ENCODE results near the gene REXO4. TPM values are rescaled to one million over a fixed set of nuclear protein-coding genes. Genes with fewer than 3 reads are reported as not detected.

REXO4 gene
- total and polyA plus RNA-seq, 2 of the 4 experiments (the other 2 are of a cell fraction), result 16.1 to 21.8 TPM

GRCh38 chr9:133456409-133456808 lies 38.6 kb upstream of the REXO4 start:
- Histone ChIP-seq H2AFZ (replicated peaks; ENCODE audit: low read length, poor library complexity) (no peak overlapping the region), H2AK5ac (ENCODE audit: low read depth, low read length) (no peak overlapping the region), H3K9ac (ENCODE audit: low read depth, low read length) (no peak overlapping the region), H2BK120ac (ENCODE audit: low read depth, low read length) (no peak overlapping the region), H3K56ac (ENCODE audit: extremely low read depth, insufficient read depth, low read length) (no peak overlapping the region), H2AK9ac (replicated peaks; ENCODE audit: low read depth, low read length, poor library complexity) (peak overlapping the region; percentile 18), H3K9me1 (ENCODE audit: insufficient read depth, low read length) (0 out of 2 replicates have a peak, but pooled peaks cover 4% of the 10 kb centered on the region), H3K23ac (ENCODE audit: low read depth, low read length) (no peak overlapping the region), H3K27me3 (ENCODE audit: control insufficient read depth, insufficient read depth, low read length) (no peaks in the 10 kb centered on the region), H3K4me3 (ENCODE audit: insufficient read depth, low read depth, low read length) (no peak overlapping the region), H4K8ac (ENCODE audit: low read depth in 2 of 2, low read length in 2 of 2) (no peak overlapping the region), H3K14ac (replicated peaks; ENCODE audit: low read depth, low read length) (no peak overlapping the region), H3K18ac (ENCODE audit: low read depth, low read length) (no peak overlapping the region), H4K20me1 (ENCODE audit: insufficient read depth, low read length) (no peaks in the 10 kb centered on the region), H3K27ac (ENCODE audit: insufficient read depth, low read length) (no peak overlapping the region), H2BK20ac (ENCODE audit: low read depth, low read length) (no peak overlapping the region), H4K91ac (ENCODE audit: insufficient read depth, low read depth, low read length) (no peak overlapping the region), H3K4ac (ENCODE audit: low read depth, low read length) (no peak overlapping the region), H4K5ac (ENCODE audit: low read depth, low read length) (no peak overlapping the region), H3K4me2 (ENCODE audit: low read depth, low read length) (no peak overlapping the region), H3K36me3 (ENCODE audit: control insufficient read depth, insufficient read depth, low read length) (no peaks in the 10 kb centered on the region), H3K79me1 (ENCODE audit: low read depth in 1 of 2, low read length in 2 of 2) (peaks cover 0 to 6% of the 10 kb centered on the region in 2 experiments; a peak in 2 of 4 replicates), H2BK5ac (ENCODE audit: low read depth, low read length, poor library complexity, severe bottlenecking) (no peak overlapping the region), H3K9me3 (ENCODE audit: control insufficient read depth, insufficient read depth, low read length) (no peaks in the 10 kb centered on the region), H2BK15ac (ENCODE audit: low read depth, low read length) (no peak overlapping the region), H3K4me1 (ENCODE audit: control insufficient read depth, insufficient read depth, low read length) (peaks cover 7% of the 10 kb centered on the region; the same call in 1 of the 2 replicates)
- TF ChIP-seq CTCF (conservative IDR thresholded peaks at IDR 0.05; ENCODE audit: low read depth, low read length) (0 out of 2 replicates have a peak, but pooled peaks have one; percentile 5), CEBPB (IDR thresholded peaks at IDR 0.05; ENCODE audit: low read depth, low read length) (no peak), RCOR1 (IDR thresholded peaks at IDR 0.05; ENCODE audit: insufficient replicate concordance, low read length) (no peak), MAFK (IDR thresholded peaks at IDR 0.05; ENCODE audit: low read depth, low read length) (no peak), BHLHE40 (IDR thresholded peaks at IDR 0.05; ENCODE audit: low read depth, low read length) (no peak)
- POLR2A ChIA-PET (ENCODE audit: unreplicated experiment), result no interaction called here
- BruUV-seq (replicated peaks), result no TSS peak
- DNase-seq, result no peak
- WGBS, 2 experiments (ENCODE audit: extremely low coverage in 2 of 2, insufficient read length in 1 of 2), result no CpG with 5 or more reads among the region's 9 CpGs
- in situ Hi-C loops (cut with MboI; ENCODE audit: low sequenced_read_pairs), result no loop called here
- ATAC-seq (ENCODE audit: low read depth), result no peak
- CTCF ChIA-PET, result no interaction called here
- intact Hi-C loops (cut with micrococcal nuclease), result loop anchor here (5.0 kb wide), 1 partner anchor 34 kb away; the partner anchor contains the start of gene ADAMTS13
- dilution Hi-C loops (cut with HindIII; ENCODE audit: low sequenced_read_pairs, unreplicated experiment), result no loop called here
